ENCODE results near the gene TMEM62.
"Not testable (repeated sequence)": the region's sequence is repeated elsewhere in the genome, so short reads cannot be mapped to it uniquely, and the experiment has no call there.

Gene TMEM62

DNA sequence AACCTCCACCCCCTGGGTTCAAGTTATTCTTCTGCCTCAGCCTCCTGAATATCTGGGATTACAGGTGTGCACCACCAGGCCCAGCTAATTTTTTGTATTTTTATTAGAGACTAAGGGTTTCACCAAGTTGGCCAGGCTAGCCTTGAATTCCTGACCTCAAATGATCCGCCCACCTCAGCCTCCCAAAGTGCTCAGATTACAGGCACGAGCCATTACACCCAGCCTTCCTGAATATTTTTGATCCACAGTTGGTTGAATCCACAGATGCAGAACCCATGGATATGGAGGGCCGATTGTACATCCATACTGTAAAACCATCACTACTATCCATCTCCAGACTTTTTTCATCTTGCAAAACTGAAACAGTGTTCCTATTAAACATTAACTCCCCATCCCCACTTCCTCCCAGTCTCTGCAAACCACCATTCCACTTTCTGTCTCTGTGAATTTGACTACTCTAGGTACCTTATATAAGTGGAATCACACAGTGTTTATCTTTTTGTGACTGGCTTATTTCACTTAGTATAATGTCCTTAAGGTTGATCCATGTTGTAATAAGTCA lies 8.2 kb upstream of the TMEM62 start:
- no peak for DNase-seq

DNA sequence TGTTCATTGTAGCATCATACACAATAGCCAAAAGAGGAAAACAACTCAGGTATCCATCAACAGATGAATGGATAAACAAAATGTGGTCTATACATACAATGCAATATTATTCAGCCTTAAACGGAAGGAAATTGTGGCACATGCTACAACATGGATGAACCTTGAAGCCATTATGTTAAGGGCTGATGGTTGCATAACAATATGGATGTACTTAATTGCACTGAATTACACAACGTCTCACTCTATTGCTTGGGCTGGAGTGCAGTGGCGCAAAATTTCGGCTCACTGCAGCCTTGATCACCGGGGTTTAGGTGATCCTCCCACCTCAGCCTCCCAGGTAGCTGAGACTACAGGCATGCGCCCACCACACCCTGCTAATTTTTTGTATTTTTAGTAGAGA lies 7.0 kb upstream of the TMEM62 start:
- DNase-seq: no peak

GRCh38 chr15:43127752-43128151 lies 5.6 kb upstream of the TMEM62 start:
- no peak for DNase-seq

DNA sequence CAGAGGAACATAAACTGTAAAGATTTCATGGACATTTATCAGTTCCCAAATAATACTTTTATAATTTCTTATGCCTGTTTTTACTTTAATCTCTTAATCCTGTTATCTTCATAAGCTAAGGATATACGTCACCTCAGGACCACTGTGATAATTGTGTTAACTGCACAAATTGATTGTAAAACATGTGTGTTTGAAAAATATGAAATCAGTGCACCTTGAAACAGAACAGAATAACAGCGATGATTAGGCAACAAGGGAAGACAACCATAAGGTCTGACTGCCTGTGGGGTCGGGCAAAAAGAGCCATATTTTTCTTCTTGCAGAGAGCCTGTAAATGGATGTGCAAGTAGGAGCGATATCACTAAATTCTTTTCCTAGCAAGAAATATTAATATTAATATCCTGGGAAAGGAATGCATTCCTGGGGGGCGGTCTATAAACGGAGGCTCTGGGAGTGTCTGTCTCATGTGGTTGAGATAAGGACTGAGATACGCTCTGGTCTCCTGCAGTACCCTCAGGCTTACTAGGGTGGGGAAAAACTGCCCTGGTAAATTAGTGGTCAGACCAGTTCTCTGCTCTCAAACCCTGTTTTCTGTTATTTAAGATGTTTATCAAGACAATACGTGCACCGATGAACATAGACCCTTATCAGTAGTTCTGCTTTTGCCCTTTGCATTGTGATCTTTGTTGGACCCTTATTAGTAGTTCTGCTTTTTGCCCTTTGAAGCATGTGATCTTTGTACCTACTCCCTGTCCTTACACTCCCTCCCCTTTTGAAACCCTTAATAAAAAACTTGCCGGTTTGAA lies 5.0 kb upstream of the TMEM62 start:
- not testable (repeated sequence) for DNase-seq

DNA sequence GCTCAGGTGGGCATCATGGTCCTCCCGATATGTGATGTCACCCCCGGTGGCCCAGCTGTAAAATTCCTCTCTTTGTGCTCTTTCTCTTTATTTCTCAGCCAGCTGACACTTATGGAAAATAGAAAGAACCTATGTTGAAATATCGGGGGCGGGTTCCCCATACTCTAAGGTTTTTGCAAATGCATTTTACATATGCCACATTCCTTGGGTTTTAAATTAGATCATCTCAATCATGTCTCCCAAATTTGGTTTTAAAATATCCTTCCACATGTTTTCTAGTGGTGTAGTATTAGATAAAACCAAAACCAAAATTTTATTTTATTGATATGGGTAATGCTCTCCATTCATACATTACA lies 4.4 kb upstream of the TMEM62 start:
- DNase-seq: no peak

- DNase-seq: no peak
These were observed 456 bp upstream of the TMEM62 start for GRCh38 chr15:43132830-43133429.

GRCh38 chr15:43134157-43134635 lies 810 bp downstream of the TMEM62 start:
- no peak for DNase-seq

- no peak for DNase-seq
These were observed 2.0 kb downstream of the TMEM62 start for GRCh38 chr15:43135351-43135750.

DNA sequence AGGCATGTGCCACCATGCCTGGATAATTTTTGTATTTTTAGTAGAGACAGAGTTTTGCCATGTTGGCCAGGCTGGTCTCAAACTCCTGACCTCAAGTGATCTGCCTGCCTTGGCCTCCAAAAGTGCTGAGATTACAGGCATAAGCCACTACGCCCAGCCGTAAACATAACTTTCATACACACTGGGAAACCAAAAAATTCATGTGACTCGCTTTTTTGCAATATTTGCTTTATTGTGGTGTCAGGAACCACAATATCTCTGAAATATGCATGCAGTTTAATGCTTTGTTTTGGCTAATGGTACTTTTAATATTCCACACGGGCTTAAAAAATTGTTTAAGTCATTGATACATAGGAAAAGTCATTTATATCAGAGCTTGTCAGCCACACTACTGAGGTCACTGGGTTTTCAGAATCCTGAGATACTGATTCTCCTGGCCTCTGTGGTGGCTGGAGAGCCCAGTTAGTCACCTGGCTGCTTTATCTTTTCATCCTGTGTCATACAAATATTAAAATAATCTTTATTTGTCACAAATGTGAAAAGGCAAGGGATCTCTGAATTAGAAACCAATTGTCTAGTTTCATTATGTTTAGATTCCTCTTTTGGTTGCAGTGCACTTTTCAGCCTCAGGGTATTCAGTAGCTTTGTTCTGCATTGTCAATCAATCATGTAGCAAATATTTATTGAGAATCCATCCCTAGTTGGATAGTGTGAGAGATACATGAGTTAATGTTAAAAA lies 10.0 kb downstream of the TMEM62 start:
- DNase-seq: no peak

- DNase-seq: no peak
These were observed 11.1 kb downstream of the TMEM62 start for GRCh38 chr15:43144512-43144911.

DNA sequence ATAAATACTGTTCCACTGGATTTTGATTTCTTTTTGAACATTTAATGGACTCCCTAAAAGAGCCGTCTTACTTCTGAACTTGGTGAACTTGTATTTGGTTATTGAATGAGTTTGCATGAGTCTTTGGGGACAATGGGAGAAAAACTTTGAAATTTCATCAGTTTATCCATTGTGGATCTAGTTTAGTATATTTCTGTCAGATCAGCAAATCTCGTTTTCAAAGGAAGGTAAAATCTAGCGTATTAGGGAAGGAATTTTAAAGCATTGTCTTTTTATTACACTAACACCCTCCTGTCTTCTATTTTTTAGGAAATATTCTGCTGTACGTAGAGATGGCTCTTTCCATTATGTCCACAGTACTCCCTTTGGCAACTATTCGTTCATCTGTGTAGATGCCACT lies 12.8 kb downstream of the TMEM62 start:
- no peak for DNase-seq

GRCh38 chr15:43150191-43150929 lies 17.0 kb downstream of the TMEM62 start:
- peak; percentile 79 to 89 for DNase-seq

- DNase-seq: no peak
These were observed 18.3 kb downstream of the TMEM62 start for GRCh38 chr15:43151688-43152087.

DNA sequence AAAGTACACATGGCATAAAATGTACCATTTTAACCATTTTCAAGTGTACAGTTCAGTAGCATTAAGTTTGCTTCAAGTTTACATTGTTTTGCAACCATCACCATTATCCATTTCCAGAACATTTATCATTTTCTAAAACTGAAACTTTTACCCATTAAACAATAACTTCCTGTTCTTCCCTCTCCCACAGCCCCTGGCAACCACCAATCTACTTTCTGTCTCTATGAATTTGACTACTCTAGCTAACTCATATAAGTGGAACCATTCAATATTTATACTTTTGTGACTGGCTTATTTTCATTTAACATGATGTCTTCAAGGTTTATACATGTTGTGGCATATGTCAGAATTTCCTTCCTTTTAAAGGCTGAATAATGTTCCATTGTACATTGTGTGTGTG lies 19.9 kb downstream of the TMEM62 start:
- DNase-seq: no peak

GRCh38 chr15:43165801-43166325 lies 32.5 kb downstream of the TMEM62 start:
- no peak for DNase-seq

DNA sequence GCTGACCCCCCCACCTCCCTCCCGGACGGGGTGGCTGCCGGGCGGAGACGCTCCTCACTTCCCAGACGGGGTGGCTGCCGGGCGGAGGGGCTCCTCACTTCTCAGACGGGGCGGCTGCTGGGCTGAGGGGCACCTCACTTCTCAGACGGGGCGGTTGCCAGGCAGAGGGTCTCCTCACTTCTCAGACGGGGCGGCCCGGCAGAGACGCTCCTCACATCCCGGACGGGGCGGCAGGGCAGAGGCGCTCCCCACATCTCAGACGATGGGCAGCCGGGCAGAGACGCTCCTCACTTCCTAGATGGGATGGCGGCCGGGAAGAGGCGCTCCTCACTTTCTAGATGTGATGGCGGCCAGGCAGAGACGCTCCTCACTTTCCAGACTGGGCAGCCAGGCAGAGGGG lies 33.9 kb downstream of the TMEM62 start:
- DNase-seq: not testable (repeated sequence)

DNA sequence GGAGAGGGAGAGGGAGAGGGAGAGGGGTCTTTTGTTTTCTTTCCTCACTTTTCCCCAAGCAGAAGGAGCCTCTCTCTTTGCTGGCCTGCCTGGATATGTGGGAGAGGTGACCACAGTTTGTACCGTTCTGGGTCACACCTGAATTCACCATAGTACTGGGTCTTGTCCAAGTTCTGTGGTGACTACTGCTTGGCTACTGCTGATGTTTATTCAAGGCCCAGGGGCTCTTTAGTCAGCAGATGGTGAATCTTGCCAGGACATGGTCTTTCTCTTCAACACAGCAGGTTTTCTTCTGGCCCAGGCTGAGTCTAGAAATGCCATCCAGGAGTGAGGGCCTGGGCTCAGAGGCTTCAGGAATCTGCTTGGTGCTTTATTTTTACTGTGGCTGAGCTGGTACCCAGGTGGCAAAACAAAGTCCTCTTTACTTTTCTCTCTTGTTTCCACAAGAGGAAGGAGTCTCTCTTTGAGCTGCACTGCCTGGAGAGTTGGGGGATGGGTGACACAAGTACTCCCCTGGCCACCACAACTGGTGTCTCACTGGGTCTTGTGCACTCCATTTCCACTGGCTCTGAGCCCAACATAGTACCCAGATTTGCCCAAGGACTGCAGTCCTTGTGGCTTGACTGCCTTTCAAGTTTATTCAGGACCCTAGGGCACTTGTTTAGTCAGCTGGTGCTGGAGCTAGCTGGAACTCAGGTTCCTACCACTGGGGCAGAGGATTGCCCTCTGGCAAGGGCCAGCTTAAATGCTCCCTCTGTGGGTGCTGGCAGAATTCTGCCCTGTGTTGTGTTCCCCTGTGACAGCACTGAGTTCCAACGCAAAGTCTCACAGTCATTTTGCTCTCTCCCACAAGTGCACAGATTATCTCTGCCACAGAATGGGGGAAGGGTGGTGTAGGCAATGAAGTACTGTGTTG lies 35.1 kb downstream of the TMEM62 start:
- no peak for DNase-seq

- DNase-seq: no peak
These were observed 36.5 kb downstream of the TMEM62 start for GRCh38 chr15:43169888-43170287.

DNA sequence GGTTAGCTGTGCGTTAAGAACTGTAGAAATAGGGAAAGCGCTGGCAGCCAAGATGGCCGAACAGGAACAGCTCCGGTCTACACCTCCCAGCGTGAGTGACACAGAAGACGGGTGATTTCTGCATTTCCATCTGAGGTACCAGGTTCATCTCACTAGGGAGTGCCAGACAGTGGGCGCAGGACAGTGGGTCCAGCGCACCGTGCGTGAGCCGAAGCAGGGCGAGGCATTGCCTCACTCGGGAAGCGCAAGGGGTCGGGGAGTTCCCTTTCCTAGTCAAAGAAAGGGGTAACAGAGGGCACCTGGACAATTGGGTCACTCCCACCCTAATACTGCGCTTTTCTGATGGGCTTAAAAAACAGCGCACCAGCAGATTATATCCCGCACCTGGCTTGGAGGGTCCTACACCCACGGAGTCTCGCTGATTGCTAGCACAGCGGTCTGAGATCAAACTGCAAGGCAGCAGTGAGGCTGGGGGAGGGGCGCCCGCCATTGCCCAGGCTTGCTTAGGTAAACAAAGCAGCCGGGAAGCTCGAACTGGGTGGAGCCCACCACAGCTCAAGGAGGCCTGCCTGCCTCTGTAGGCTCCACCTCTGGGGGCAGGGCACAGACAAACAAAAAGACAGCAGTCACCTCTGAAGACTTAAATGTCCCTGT lies 42.4 kb downstream of the TMEM62 start:
- not testable (repeated sequence) for DNase-seq

DNA sequence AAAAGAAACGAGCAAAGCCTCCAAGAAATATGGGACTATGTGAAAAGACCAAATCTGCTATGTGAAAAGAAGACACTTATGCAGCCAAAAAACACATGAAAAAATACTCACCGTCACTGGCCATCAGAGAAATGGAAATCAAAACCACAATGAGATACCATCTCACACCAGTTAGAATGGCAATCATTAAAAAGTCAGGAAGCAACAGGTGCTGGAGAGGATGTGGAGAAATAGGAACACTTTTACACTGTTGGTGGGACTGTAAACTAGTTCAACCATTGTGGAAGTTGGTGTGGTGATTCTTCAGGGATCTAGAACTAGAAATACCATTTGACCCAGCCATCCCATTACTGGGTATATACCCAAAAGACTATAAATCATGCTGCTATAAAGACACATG lies 43.8 kb downstream of the TMEM62 start:
- not testable (repeated sequence) for DNase-seq

- DNase-seq: no peak
These were observed 49.9 kb downstream of the TMEM62 start for GRCh38 chr15:43183270-43183669.
